ENCODE measurements around the gene MAOB.

MAOB gene

DNA sequence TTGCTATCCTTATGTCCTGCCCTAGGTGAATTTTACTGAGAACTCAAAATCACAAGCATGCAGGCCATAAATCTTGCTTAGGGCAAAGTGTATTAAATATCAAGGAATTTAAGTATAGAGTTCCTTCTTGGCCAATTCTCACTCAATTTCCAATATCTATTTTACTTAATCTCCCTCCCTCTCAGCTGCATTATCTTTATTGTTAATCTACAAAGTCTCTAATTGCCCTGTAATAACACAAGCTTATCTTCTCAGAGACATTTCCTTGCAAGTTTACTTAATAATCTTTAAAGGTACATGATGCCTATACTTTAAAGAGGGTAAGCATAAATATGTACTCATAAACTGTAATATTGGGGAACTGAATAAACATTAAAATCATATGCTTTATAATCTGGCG, 26.9 kb upstream of the MAOB start:
- Histone ChIP-seq H3F3A (ENCODE audit: control insufficient read depth, insufficient read depth) (no peaks in the 10 kb centered on the region), H3K27ac (ENCODE audit: low read depth, low read length) (no peak overlapping the region), H4K20me1 (ENCODE audit: control insufficient read depth, insufficient read depth, low read depth, low read length) (no peaks in the 10 kb centered on the region), H3K79me2 (ENCODE audit: control insufficient read depth, low read length) (no peaks in the 10 kb centered on the region), H3K27me3 (ENCODE audit: control insufficient read depth, low read length) (no peaks in the 10 kb centered on the region), H3K36me3 (ENCODE audit: control insufficient read depth, low read length) (no peaks in the 10 kb centered on the region), H3K9me3 (ENCODE audit: control insufficient read depth, insufficient read depth, low read length) (no peaks in the 10 kb centered on the region), H3K4me3 (ENCODE audit: low read length) (no peak overlapping the region), H3K4me2 (ENCODE audit: low read length) (no peak overlapping the region), H3K9me2 (replicated peaks; ENCODE audit: control insufficient read depth, low read length) (no peaks in the 10 kb centered on the region), H3K4me1 (ENCODE audit: control insufficient read depth, low read length) (no peaks in the 10 kb centered on the region)
- TF ChIP-seq, protein P1, sequence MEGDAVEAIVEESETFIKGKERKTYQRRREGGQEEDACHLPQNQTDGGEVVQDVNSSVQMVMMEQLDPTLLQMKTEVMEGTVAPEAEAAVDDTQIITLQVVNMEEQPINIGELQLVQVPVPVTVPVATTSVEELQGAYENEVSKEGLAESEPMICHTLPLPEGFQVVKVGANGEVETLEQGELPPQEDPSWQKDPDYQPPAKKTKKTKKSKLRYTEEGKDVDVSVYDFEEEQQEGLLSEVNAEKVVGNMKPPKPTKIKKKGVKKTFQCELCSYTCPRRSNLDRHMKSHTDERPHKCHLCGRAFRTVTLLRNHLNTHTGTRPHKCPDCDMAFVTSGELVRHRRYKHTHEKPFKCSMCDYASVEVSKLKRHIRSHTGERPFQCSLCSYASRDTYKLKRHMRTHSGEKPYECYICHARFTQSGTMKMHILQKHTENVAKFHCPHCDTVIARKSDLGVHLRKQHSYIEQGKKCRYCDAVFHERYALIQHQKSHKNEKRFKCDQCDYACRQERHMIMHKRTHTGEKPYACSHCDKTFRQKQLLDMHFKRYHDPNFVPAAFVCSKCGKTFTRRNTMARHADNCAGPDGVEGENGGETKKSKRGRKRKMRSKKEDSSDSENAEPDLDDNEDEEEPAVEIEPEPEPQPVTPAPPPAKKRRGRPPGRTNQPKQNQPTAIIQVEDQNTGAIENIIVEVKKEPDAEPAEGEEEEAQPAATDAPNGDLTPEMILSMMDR (IDR thresholded peaks at IDR 0.05; ENCODE audit: low read depth, low read length, poor library complexity, severe bottlenecking), result no peak
- no peak for TF ChIP-seq EZH2phosphoT487 (IDR thresholded peaks at IDR 0.05; ENCODE audit: borderline replicate concordance, low read length)

DNA sequence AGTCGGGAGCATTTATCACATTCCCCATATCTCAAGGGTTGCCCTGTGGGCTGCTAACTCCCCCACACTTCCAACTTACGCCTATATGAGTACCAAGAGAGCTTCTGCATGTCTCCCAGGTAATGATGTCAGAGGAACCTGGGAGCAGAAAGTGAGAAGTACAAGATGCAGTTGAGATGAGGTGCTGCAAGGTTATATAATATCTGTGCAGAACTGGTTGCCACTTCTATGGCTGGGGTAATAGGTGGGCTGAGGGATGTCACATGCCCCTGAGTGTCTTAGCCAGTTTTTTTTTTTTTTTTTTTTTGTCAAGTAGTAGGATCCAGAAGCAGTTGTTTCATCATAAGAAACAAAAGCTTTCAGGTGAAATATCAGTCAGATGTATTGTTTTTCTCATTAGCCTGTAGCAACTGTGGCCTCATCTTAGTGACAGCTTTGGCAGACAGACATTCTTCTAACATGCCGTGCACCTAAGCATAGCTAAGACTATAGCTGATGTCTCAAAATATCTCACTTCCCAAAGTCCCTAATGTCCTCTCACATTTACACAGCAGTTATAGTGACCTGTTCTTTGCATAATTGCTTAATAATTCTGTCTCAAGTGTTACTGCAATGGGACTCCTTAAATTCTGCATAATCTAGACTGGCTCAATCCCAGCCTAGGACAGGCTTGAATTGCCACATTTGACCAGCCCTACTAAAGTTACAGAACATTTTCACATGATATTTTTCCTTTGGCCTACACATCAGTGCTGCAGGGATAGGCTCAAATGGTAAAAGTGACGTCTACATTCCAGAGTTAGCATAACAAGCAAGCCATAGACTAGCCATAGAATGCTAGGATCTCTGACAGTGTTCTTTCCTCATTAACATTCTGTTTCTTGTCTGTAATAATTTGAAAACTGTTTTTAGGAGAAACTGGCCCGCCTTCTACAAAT, 17.9 kb upstream of the MAOB start:
- Histone ChIP-seq H3K79me2 (ENCODE audit: control insufficient read depth, low read length) (no peaks in the 10 kb centered on the region), H4K20me1 (ENCODE audit: control insufficient read depth, insufficient read depth, low read depth, low read length) (no peaks in the 10 kb centered on the region), H3K4me3 (ENCODE audit: low read length) (no peak overlapping the region), H3K9me2 (replicated peaks; ENCODE audit: control insufficient read depth, low read length) (no peaks in the 10 kb centered on the region), H3K27me3 (ENCODE audit: control insufficient read depth, low read length) (no peaks in the 10 kb centered on the region), H3K36me3 (ENCODE audit: control insufficient read depth, low read length) (no peaks in the 10 kb centered on the region), H3K4me2 (ENCODE audit: low read length) (no peak overlapping the region), H3K9me3 (ENCODE audit: control insufficient read depth, insufficient read depth, low read length) (no peaks in the 10 kb centered on the region), H3K27ac (ENCODE audit: low read depth, low read length) (no peak overlapping the region), H3K4me1 (ENCODE audit: control insufficient read depth, low read length) (no peaks in the 10 kb centered on the region), H3F3A (ENCODE audit: control insufficient read depth, insufficient read depth) (no peaks in the 10 kb centered on the region)
- TF ChIP-seq, protein P1 (IDR thresholded peaks at IDR 0.05; ENCODE audit: low read depth, low read length, poor library complexity, severe bottlenecking), result no peak
- TF ChIP-seq EZH2phosphoT487 (IDR thresholded peaks at IDR 0.05; ENCODE audit: borderline replicate concordance, low read length), result no peak

DNA sequence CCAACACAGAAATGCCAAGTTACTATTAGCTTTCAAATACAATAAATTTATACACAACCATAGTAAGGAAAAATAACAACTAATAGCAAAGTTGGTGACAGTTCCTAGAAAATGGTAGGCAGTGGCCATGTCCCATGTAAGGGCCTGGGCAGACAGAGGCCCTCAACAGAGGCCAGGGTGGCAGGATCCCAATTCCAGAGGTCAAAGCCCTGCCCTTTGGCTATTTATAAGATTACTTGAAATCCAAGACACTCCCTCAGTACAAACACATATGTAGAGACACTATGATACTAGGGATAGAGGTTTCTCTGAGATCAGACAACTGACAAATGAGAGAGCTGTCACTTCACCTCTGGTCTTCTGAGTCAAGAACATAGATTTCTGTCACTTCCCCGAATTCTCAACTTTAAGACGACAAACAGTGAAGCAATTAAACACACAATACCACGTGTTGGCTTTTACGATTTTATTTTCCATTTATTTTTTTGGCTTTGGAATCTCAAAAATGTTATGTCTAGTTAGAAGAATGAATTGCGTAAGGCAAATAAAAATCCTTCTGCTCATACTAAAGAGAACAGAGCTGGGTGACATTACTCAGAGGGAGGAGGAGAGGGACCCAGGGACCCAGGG, 16.3 kb upstream of the MAOB start:
- Histone ChIP-seq H4K20me1 (ENCODE audit: control insufficient read depth, insufficient read depth, low read depth, low read length) (no peaks in the 10 kb centered on the region), H3F3A (ENCODE audit: control insufficient read depth, insufficient read depth) (no peaks in the 10 kb centered on the region), H3K27me3 (ENCODE audit: control insufficient read depth, low read length) (no peaks in the 10 kb centered on the region), H3K27ac (ENCODE audit: low read depth, low read length) (no peak overlapping the region), H3K9me2 (replicated peaks; ENCODE audit: control insufficient read depth, low read length) (no peaks in the 10 kb centered on the region), H3K4me2 (ENCODE audit: low read length) (no peak overlapping the region), H3K4me3 (ENCODE audit: low read length) (no peak overlapping the region), H3K9me3 (ENCODE audit: control insufficient read depth, insufficient read depth, low read length) (no peaks in the 10 kb centered on the region), H3K4me1 (ENCODE audit: control insufficient read depth, low read length) (no peaks in the 10 kb centered on the region), H3K36me3 (ENCODE audit: control insufficient read depth, low read length) (no peaks in the 10 kb centered on the region), H3K79me2 (ENCODE audit: control insufficient read depth, low read length) (no peaks in the 10 kb centered on the region)
- TF ChIP-seq EZH2phosphoT487 (IDR thresholded peaks at IDR 0.05; ENCODE audit: borderline replicate concordance, low read length), result no peak
- TF ChIP-seq, protein P1 (IDR thresholded peaks at IDR 0.05; ENCODE audit: low read depth, low read length, poor library complexity, severe bottlenecking), result no peak

Measured in DOHH2 (cell line).